B cell (primary cell): ENCODE results near the gene CRAMP1. TPM values are rescaled to one million over a fixed set of nuclear protein-coding genes. Genes with fewer than 3 reads are reported as not detected.

Experiments used
- ATAC-seq: fragments of 200-7000 bp; cut with Tn5 transposase; one replicate; pipeline ENCODE4 v1.10.0; 2021; ENCODE audit warnings: low read depth, mild to moderate bottlenecking, moderate number of reproducible peaks, moderate library complexity
- CTCF ChIA-PET: fragments of 350-600 bp; sonication (Branson Sonifier 250); formaldehyde crosslinking; loops from one replicate; lab custom pipeline; 2021; ENCODE audit warnings: antibody characterized with exemption, inconsistent platforms; lab: Charles Lee
- POLR2A ChIA-PET: fragments of 350-600 bp; sonication (Branson Sonifier 250); formaldehyde crosslinking; loops from one replicate; lab custom pipeline; 2021; ENCODE audit warnings: antibody characterized with exemption; lab: Charles Lee
- DNase-seq: peaks from one replicate; pipeline ENCODE4 v3.0.0; 2013
- H2AFZ ChIP-seq: 2 replicates; pipeline ENCODE4 v1.6.1; 2012; ENCODE audit warnings: mild to moderate bottlenecking, low read depth, low read length; ENCODE audit not compliant: insufficient read depth, poor library complexity, severe bottlenecking
- H3K27ac ChIP-seq, 2 donors: 1 replicate in 1 of 2; 2 replicates in 1 of 2; pipeline ENCODE4 v1.5.1; 2012 to 2013; ENCODE audit warnings: low read length in 2 of 2, mild to moderate bottlenecking in 2 of 2, moderate library complexity in 1 of 2
- H3K27me3 ChIP-seq, 4 experiments: fragments of 200-600 bp in 1 of 4; sonication (generic) in 1 of 4; replicated peaks in 1 of 4; 1 replicate in 2 of 4; 2 replicates in 2 of 4; pipeline versions ENCODE4 v1.6.1 to v1.7.0; 2013 to 2016; ENCODE audit warnings: low read length in 3 of 4, mild to moderate bottlenecking in 2 of 4, mixed read lengths in 1 of 4, moderate library complexity in 1 of 4; ENCODE audit not compliant: insufficient read depth in 4 of 4, control insufficient read depth in 3 of 4; ENCODE audit errors: control extremely low read depth in 1 of 4
- H3K36me3 ChIP-seq, 2 experiments: replicated peaks in 1 of 2; 1 replicate in 1 of 2; 2 replicates in 1 of 2; pipeline versions ENCODE4 v1.6.1 to v1.7.1; 2013; ENCODE audit warnings: low read length in 1 of 2; ENCODE audit not compliant: insufficient read depth in 2 of 2, control insufficient read depth in 1 of 2; ENCODE audit errors: control extremely low read depth in 1 of 2, extremely low read depth in 1 of 2
- H3K4me1 ChIP-seq, 2 donors: fragments of 200-600 bp in 1 of 2; sonication (generic) in 1 of 2; 1 replicate in 1 of 2; 2 replicates in 1 of 2; pipeline versions ENCODE4 v1.5.1 to v1.6.1; 2013 to 2017; ENCODE audit warnings: low read length in 2 of 2; ENCODE audit not compliant: control insufficient read depth in 2 of 2, insufficient read depth in 2 of 2
- H3K4me2 ChIP-seq: replicated peaks from 2 replicates; pipeline ENCODE3; 2012; ENCODE audit warnings: mild to moderate bottlenecking, low read depth, low read length; ENCODE audit not compliant: poor library complexity, severe bottlenecking
- H3K4me3 ChIP-seq, 5 experiments: fragments of 200-600 bp in 1 of 5; sonication (generic) in 1 of 5; 1 replicate in 3 of 5; 2 replicates in 2 of 5; pipeline versions ENCODE4 v1.5.1 to v1.7.0; 2011 to 2016; ENCODE audit warnings: low read length in 4 of 5, mild to moderate bottlenecking in 4 of 5, low read depth in 2 of 5, control low read depth in 1 of 5, moderate library complexity in 1 of 5; ENCODE audit not compliant: insufficient read depth in 1 of 5; ENCODE audit errors: control extremely low read depth in 1 of 5, extremely low read depth in 1 of 5
- H3K79me2 ChIP-seq: fragments of 200-600 bp; sonication (generic); one replicate; pipeline ENCODE4 v1.6.0; 2016; ENCODE audit warnings: low read length; ENCODE audit not compliant: control insufficient read depth, insufficient read depth
- H3K9ac ChIP-seq: fragments of 200-600 bp; sonication (generic); 2 replicates; pipeline ENCODE4 v1.6.1; 2017; ENCODE audit warnings: mild to moderate bottlenecking, low read length, moderate library complexity
- H3K9me3 ChIP-seq, 3 donors: one replicate each; pipeline versions ENCODE4 v1.6.1 to v1.7.1; 2013; ENCODE audit warnings: low read length in 2 of 3; ENCODE audit not compliant: control insufficient read depth in 2 of 3, insufficient read depth in 1 of 3; ENCODE audit errors: control extremely low read depth in 1 of 3
- H4K20me1 ChIP-seq: 2 replicates; pipeline ENCODE4 v1.6.0; 2012; ENCODE audit warnings: mild to moderate bottlenecking, low read length; ENCODE audit not compliant: insufficient read depth, control insufficient read depth, poor library complexity, severe bottlenecking
- H3K27ac Mint-ChIP-seq: one replicate; pipeline ENCODE4 v1.8.0; 2021; ENCODE audit warnings: mixed read lengths
- H3K27me3 Mint-ChIP-seq: one replicate; pipeline ENCODE4 v1.8.0; 2021; ENCODE audit warnings: mixed read lengths
- H3K4me1 Mint-ChIP-seq: one replicate; pipeline ENCODE4 v1.8.0; 2021; ENCODE audit warnings: mixed read lengths
- H3K4me3 Mint-ChIP-seq: one replicate; pipeline ENCODE4 v1.8.0; 2021; ENCODE audit warnings: mixed read lengths
- H3K9me3 Mint-ChIP-seq: one replicate; pipeline ENCODE4 v1.8.0; 2022; ENCODE audit warnings: mixed read lengths; ENCODE audit not compliant: insufficient read depth
- EZH2 ChIP-seq: IDR thresholded peaks from 2 replicates; pipeline ENCODE4 v1.6.1; 2012; ENCODE audit warnings: borderline replicate concordance, low read depth, mild to moderate bottlenecking, moderate library complexity, low read length; ENCODE audit not compliant: insufficient read depth, poor library complexity, severe bottlenecking
- WGBS: methylation state at CpG from one replicate; pipeline ENCODE4 v1.1.5; 2013; ENCODE audit warnings: missing lambda C conversion rate; ENCODE audit not compliant: insufficient coverage; 5-methylcytosine and 5-hydroxymethylcytosine counted together
- intact Hi-C: fragments of 100-400 bp; cut with micrococcal nuclease; formaldehyde crosslinking; loops from one replicate; pipeline ENCODE4 v1.10.0; 2022
- polyA plus RNA-seq: library from polyadenylated mRNA; depleted of rRNA; stranded (reverse); fragments of >200 nt; gene quantifications from 2 replicates; pipeline ENCODE4 v1.2.3, GENCODE V29; 2012
- total RNA-seq, 2 donors: library from RNA; stranded (reverse); fragments of 120-200 nt in 1 of 2; gene quantifications; 1 replicate in 1 of 2; 2 replicates in 1 of 2; pipeline versions ENCODE4 v1.2.3 to v1.2.4, GENCODE V29; 2013 to 2022
- TF ChIP-seq, protein P1 (sequence below): fragments of 200-600 bp; IDR thresholded peaks from one replicate; pipeline ENCODE4 v1.8.0; 2022; ENCODE audit warnings: antibody characterized with exemption, mild to moderate bottlenecking

The CRAMP1 gene
- total and polyA plus RNA-seq, 2 donors (not counting 1 experiment from before 2014, with no cell fraction given): 21.0 to 33.9 TPM

DNA sequence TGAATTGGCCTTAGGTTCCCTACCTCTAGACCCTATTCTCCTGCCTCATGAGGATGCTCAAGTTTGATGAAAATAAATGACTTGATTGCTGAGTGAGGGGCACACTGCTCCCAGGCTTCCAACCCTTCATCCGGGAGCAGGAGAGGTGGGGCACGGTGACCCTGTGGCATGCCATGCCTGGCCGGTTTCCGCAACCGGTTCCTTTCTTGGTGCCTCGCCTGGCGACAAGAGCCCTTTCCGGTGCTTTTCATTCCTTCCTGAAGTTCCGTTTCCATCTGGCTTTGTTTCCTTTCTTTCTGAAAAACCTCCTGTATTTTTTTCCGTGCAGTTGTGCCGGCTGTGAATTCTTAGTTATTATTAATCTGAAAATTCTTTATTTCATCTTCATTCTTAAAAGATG is 27.7 kb downstream of the CRAMP1 start:
- Histone ChIP-seq H3K4me3 (no peak overlapping the region), H3K4me1 (no peaks in the 10 kb centered on the region), H3K36me3 (peaks cover 0 to 78% of the 10 kb centered on the region in 2 experiments), H4K20me1 (peaks cover 11% of the 10 kb centered on the region), H3K9me3 (no peaks in the 10 kb centered on the region), H2AFZ (no peak overlapping the region), H3K27ac (no peak overlapping the region), H3K4me2 (no peak overlapping the region), H3K9ac (no peak overlapping the region), H3K79me2 (peaks cover 37% of the 10 kb centered on the region), H3K27me3 (no peaks in the 10 kb centered on the region)
- H3K27me3 Mint-ChIP-seq: no peaks in the 10 kb centered on the region
- intact Hi-C loops: no loop called here
- TF ChIP-seq, protein P1, sequence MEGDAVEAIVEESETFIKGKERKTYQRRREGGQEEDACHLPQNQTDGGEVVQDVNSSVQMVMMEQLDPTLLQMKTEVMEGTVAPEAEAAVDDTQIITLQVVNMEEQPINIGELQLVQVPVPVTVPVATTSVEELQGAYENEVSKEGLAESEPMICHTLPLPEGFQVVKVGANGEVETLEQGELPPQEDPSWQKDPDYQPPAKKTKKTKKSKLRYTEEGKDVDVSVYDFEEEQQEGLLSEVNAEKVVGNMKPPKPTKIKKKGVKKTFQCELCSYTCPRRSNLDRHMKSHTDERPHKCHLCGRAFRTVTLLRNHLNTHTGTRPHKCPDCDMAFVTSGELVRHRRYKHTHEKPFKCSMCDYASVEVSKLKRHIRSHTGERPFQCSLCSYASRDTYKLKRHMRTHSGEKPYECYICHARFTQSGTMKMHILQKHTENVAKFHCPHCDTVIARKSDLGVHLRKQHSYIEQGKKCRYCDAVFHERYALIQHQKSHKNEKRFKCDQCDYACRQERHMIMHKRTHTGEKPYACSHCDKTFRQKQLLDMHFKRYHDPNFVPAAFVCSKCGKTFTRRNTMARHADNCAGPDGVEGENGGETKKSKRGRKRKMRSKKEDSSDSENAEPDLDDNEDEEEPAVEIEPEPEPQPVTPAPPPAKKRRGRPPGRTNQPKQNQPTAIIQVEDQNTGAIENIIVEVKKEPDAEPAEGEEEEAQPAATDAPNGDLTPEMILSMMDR: no peak
- no peak for TF ChIP-seq EZH2
- no peak overlapping the region for H3K27ac Mint-ChIP-seq
- no peak for ATAC-seq
- H3K9me3 Mint-ChIP-seq: no peaks in the 10 kb centered on the region
- H3K4me3 Mint-ChIP-seq: no peak overlapping the region
- POLR2A ChIA-PET: no interaction called here
- 98% methylated on average over 8 of the region's 11 CpGs for WGBS
- H3K4me1 Mint-ChIP-seq: peaks cover 5% of the 10 kb centered on the region
- DNase-seq: no peak
- CTCF ChIA-PET: no interaction called here

DNA sequence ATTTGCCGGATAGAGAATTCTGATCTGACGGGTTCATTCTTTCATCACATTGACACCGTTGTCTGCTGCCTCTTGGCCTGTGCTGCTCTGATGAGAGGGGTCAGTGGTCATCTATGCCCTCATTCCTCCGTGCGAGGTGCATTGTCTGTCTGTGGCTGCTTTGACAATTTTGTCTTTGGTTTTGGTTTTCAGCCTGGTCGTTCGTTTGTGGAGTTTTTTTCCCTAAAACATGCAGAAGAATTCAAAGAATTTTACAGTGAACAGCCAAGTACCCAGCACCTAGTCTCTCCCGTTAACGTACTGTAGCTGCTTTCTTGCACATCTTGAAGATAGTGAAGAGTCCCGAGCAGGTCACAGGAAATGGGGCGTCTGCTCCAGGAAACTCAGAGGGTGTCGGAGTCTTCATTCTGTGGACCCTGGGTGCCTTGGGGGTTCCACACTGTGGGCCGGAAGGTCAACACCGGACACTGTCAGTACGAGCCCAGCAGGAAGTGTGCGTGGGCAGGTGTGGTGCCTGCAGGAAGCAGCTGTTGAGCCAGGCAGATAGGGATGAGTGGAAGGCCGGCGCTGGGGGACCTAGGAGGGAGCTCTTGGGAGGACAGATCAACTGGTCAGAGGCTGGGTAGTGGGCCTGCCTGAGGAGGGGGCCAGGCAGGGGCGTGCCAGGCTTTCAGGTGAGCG is 28.2 kb downstream of the CRAMP1 start:
- WGBS: 64% methylated on average over 15 of the region's 20 CpGs
- CTCF ChIA-PET: no interaction called here
- DNase-seq (no peak), ATAC-seq (no peak)
- H3K27me3 ChIP-seq: no peaks in the 10 kb centered on the region
- H2AFZ ChIP-seq: no peak overlapping the region
- H4K20me1 ChIP-seq: peaks cover 6% of the 10 kb centered on the region
- Mint-ChIP-seq H3K9me3 (no peaks in the 10 kb centered on the region), H3K27ac (no peak overlapping the region), H3K4me1 (peaks cover 5% of the 10 kb centered on the region), H3K4me3 (no peak overlapping the region), H3K27me3 (no peaks in the 10 kb centered on the region)
- no peak overlapping the region for H3K4me2 ChIP-seq
- intact Hi-C loops: no loop called here
- POLR2A ChIA-PET: no interaction called here
- TF ChIP-seq, protein P1: no peak
- TF ChIP-seq EZH2: no peak
- H3K79me2 ChIP-seq: peaks cover 31% of the 10 kb centered on the region
- no peaks in the 10 kb centered on the region for H3K9me3 ChIP-seq
- no peaks in the 10 kb centered on the region for H3K4me1 ChIP-seq
- no peak overlapping the region for H3K9ac ChIP-seq
- no peak overlapping the region for H3K27ac ChIP-seq
- no peak overlapping the region for H3K4me3 ChIP-seq
- H3K36me3 ChIP-seq: peaks cover 0 to 74% of the 10 kb centered on the region in 2 experiments
